GM20000 (cell line): ENCODE results near the gene MTF2.
A peak's percentile ranks its signal among the peaks of the same experiment; 100 is the strongest.

Experiments used
- DNase-seq: peaks from one replicate; pipeline ENCODE4 v3.0.0; 2012; ENCODE audit warnings: low spot score
- CTCF ChIP-seq: IDR thresholded peaks from 2 replicates; pipeline ENCODE4 v1.5.1; 2012; ENCODE audit warnings: mild to moderate bottlenecking, control low read depth; ENCODE audit errors: extremely low read depth, missing control alignments

MTF2 gene

DNA sequence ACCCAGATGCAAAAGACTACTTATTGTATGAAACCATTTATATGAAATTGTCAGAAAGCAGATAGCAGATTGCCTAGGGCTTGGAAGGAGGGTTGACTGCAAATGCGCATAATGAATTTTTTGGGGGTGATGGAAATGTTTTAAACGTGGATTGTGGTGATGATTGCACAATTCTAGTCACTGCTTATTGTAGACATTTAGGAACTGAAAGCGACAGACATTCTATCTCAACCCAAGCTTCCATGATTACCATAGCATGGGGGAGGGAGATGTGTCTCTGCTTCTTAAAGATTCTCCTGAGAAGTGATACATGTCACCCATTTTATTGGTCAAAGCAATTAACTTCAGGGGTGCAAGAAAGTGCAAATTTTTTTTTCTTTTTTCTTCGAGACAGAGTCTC is 2.8 kb upstream of the MTF2 start:
- no peak for DNase-seq
- no peak for TF ChIP-seq CTCF

GRCh38 chr1:93078203-93078602 is 880 bp upstream of the MTF2 start:
- no peak for DNase-seq
- no peak for TF ChIP-seq CTCF

GRCh38 chr1:93078638-93078985 is 471 bp upstream of the MTF2 start:
- no peak for TF ChIP-seq CTCF
- DNase-seq: no peak

DNA sequence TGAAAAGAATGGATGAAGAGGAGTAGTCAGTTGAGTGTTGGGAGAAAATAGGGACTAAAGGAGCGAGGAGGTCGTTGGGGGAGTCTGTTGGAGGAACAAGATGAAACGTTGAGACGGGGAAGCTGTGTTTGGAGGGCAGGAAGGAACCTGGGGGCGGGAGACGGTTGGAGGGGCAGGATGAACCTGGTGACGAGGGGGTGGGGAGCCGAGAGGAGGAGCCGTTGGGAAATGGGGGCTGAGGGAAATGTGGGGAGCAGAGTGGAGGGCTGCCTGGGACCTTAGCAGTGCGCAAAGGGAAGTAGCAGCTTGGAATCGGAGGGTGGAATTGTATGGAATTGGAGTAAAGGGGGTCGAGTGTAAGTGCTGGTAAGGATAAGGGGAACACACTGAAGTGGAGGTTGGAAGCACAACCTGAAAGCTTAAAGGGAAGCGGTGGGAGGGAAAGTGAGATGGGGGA is 630 bp downstream of the MTF2 start:
- DNase-seq: peak; percentile 21
- no peak for TF ChIP-seq CTCF

DNA sequence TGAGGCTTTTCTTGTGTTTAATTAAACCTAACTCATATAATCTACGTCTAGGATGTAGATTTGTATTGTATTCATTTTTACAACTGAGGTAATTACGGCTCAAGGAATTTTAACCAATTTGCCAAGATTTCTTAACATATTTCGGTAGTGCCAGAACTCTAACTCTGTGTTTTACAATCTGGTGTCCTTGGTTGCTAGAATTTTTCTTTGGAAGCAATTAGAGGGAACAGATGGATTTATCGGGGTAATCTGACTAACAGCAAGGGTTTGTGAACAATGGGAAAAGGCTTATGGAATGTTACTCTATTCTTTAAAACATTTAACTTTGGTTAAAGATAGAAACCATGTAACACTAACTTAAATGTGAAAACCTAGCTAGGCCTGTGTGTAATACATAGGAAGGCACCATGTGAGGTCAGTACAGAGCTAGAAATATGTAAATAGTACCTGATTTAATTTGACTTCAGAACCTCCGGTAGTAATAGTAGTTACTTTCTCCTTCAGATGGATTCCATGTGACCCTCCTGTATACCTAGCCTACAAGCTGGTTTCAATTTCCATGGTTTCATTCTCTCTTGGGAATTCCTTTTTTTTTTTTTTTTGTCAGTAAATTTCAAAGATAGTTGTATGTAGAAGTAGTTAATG is 1.2 kb downstream of the MTF2 start:
- peak; percentile 76 for DNase-seq
- peak; percentile 35 for TF ChIP-seq CTCF

DNA sequence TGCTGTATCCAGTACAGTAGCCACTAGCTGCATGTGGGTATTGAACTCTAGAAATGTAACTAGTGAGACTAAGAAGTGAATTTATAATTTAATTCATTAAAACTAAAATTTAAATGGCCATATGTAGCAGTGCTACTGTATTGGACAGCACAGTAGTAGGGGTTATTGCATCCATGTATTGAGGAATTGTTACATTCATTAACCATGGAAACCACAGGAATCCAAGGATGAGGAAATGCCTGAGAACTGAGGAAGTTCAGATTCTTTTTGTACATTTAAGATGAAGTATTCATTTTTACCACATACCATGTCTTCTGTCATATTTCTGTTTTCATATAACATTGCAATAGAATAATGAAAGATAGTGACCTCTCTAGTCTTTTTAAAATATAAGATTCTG is 2.6 kb downstream of the MTF2 start:
- TF ChIP-seq CTCF: no peak
- no peak for DNase-seq

DNA sequence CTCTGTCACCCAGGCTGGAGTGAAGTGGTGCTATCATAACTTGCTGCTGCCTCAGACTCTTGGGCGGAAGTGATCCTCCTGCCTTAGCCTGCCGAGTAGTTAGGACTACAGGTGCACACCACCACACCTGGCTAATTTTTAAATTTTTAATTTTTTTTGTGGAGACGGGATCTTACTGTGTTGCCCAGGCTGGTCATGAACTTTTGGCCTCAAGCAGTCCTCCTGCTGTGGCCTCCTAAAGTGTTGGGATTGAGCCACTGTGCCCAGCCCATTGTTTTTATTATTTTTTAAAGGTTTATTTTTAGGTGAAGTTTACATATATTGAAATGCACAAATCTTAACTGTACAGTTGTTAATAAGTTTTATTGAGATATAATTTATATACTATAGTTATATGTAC is 3.2 kb downstream of the MTF2 start:
- no peak for TF ChIP-seq CTCF
- DNase-seq: no peak
